GM18870 (cell line): ENCODE measurements around the gene SNAPIN.

Experiments
- ATAC-seq: cut with Tn5 transposase; IDR thresholded peaks from one replicate; pipeline ENCODE4 v1.9.1; 2021; ENCODE audit warnings: moderate library complexity; ENCODE audit not compliant: unreplicated experiment

Gene SNAPIN

DNA sequence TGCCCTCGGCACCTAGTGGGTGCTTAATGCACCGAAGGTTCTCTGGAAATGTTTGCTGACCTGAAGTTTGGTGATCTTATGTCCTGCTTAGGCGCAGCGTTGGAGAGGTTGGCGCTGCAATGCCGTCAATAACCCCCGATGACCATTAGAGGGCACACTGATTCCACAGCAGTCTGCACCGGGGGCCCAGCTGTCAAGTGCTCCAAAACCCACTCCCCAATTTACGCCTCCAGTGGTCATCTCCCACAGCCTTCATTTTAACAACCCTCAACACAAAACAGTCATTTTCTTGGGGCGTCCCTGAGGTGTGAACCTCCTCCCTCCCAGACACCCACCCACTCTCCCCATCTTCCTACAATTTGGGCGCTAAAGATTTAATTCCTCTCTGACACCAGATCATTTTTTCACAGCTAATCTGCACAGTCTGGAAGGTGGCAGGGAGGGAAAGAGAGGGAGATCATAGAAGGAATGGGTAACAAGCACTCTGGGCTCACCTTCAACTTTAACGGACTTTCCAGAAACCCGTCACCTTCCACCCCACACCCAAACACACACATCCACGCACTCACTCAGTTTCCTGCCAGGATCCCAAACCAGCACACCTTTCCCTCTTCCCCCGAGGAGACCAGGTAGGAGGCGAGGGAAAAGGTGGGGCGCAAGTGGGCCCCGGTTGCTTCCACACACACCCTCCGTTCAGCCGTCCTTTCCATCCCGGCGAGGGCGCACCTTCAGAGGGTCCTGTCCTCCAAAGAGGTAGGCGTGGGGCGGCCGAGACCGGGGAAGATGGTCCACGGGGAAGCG is 19.4 kb downstream of the SNAPIN start:
- no peak for ATAC-seq

DNA sequence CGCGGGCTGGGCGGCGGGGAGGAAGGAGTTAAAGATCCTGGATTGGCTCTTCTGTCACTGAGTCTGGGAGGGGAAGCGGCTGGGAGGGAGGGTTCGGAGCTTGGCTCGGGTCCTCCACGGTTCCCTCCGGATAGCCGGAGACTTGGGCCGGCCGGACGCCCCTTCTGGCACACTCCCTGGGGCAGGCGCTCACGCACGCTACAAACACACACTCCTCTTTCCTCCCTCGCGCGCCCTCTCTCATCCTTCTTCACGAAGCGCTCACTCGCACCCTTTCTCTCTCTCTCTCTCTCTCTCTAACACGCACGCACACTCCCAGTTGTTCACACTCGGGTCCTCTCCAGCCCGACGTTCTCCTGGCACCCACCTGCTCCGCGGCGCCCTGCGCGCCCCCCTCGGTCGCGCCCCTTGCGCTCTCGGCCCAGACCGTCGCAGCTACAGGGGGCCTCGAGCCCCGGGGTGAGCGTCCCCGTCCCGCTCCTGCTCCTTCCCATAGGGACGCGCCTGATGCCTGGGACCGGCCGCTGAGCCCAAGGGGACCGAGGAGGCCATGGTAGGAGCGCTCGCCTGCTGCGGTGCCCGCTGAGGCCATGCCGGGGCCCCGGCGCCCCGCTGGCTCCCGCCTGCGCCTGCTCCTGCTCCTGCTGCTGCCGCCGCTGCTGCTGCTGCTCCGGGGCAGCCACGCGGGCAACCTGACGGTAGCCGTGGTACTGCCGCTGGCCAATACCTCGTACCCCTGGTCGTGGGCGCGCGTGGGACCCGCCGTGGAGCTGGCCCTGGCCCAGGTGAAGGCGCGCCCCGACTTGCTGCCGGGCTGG is 20.2 kb downstream of the SNAPIN start, which contains the start of gene NPR1:
Gene NPR1 (plus strand): TSS at position 170 of the 818 bp plus-strand sequence. CDS start 421 bp downstream, at position 591.
- ATAC-seq = no peak

DNA sequence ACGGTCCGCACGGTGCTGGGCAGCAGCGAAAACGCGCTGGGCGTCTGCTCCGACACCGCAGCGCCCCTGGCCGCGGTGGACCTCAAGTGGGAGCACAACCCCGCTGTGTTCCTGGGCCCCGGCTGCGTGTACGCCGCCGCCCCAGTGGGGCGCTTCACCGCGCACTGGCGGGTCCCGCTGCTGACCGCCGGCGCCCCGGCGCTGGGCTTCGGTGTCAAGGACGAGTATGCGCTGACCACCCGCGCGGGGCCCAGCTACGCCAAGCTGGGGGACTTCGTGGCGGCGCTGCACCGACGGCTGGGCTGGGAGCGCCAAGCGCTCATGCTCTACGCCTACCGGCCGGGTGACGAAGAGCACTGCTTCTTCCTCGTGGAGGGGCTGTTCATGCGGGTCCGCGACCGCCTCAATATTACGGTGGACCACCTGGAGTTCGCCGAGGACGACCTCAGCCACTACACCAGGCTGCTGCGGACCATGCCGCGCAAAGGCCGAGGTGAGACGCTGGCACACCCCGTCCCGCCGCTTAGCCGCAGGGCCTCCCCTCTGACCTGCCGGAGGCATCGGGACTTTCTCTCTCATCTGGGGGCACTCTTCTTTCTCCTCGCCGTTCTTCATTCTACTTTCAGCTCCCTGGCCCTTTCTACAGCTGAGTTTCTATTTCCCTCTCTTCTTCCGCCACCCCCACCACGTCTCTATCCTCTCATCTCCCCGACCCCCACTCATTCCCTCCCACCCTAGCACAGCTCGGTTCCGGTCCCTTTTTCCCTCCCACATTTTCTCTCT is 21.0 kb downstream of the SNAPIN start:
- no peak for ATAC-seq

DNA sequence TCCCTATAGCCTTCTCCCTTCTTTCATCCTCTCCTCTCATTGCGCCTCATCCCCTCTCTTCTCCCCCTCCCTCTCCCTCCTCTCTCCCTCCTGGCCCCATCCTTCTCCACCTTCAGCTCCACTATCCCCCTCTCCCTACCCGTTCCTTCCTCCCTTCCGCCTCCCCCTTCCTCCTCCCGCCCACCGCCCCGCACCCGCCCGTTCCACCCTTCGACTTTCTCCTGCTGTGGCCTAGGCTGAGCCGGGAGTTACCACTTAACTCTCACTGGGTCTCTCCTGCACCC is 21.6 kb downstream of the SNAPIN start:
- ATAC-seq = no peak

DNA sequence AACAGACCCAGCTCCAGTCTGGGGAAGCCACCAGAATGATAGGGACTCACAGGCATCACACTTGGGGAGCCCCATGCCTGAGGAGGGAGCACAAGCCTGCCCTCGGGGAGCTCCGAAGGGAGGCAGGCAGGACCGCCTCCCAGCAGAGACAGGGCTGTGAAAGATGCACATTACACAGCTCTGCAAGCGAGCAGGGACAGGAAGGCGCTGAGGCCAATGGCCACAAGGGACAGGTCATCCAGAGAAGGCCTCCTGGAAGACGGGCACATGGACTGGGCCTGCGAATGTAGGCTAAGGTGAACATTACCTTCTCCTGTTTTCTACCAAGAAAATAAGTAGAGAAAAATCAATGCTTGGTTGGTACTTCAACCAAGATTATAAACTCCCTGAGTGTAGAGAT is 24.2 kb downstream of the SNAPIN start:
- no peak for ATAC-seq

DNA sequence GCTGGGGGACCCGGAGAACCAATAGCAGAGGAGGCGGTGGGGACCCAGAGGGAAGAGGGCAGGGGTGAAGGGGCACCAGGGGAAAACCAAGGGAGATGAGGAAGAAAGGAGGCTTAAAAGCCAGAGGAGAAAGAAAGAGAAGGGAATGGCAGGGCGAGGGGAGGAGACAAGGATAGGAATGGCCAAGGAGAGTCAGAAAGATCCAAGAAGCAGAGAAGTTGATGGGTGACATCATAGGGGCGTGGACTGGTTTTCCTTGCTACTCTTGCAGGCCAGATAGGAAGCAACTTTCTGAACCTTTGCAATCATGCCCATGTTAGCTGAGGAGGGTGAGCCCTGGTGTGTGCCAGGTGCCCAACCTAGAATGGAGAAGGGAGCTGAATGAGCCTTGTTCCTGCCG is 25.4 kb downstream of the SNAPIN start:
- ATAC-seq = no peak

DNA sequence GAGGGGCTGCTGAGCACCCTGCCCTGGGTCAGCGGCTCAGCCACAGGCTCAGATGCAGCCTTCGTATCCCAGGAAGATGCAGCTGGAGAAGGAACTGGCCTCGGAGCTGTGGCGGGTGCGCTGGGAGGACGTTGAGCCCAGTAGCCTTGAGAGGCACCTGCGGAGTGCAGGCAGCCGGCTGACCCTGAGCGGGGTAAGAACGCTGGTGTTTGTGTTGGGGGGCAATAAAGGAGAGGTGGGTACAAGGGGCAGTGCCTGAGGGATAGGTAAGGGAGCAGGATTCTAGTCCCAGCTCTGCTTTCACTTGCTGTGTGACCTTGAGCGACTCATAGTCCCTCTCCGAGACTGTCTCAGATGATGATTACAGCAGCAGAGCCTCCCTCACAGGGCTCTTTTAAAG is 26.4 kb downstream of the SNAPIN start:
- ATAC-seq = no peak

DNA sequence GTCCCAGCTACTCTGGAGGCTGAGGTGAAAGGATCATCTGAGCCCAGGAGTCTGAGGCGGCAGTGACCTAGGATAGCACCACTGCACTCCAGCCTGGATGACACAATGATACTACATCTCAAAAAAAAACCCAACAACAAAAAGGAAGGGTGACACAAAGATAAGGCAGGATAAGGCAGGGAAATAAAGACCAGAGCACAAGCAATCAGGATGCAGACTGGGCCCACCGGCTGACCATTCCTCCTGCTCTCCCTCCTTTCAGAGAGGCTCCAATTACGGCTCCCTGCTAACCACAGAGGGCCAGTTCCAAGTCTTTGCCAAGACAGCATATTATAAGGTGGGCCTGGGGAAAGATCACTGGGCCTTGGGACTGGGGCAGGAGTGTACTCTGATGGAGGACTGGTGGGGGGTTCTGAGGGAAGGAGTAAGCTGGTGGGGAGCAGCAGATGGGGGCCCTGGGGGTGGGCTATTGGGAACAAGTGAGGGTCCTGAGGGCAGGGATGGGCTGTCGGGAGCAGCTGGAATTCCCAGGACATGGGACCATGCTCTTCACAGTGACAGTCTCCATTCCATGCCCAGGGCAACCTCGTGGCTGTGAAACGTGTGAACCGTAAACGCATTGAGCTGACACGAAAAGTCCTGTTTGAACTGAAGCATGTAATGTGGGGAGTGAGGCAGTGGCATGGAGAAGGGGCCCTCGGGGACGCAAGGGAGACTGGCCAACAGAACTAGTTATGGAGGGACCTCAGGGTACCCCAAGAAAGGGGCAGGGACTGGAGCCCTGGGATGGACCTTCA is 27.2 kb downstream of the SNAPIN start:
- ATAC-seq = no peak

DNA sequence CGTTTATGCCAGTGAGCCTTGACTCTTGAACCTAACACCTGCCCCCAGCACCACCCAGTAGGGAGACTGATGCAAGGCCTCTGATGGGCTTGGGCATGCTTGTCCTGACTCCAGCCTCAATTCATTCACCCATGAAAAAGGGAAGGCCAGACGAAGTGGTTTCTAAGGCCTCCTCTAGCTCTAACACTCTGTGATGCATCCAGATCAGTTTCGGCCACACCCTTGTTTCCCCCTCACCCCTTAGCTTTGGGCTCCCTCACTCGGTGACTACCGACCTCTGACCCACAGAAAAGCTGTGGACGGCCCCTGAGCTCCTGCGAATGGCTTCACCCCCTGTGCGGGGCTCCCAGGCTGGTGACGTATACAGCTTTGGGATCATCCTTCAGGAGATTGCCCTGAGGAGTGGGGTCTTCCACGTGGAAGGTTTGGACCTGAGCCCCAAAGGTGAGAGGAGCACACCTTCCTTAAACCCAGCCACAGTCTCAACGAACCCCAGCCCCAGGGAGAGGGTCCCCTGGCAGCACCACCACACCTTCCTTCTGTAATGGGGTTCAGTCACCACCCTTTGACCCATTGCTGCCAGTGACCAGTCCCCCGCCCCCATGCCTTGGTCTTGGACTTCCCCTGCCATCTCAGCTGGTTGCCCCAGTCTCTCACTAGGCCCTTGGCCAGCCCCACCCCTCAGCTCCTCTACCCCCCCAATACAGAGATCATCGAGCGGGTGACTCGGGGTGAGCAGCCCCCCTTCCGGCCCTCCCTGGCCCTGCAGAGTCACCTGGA is 29.0 kb downstream of the SNAPIN start:
- no peak for ATAC-seq

DNA sequence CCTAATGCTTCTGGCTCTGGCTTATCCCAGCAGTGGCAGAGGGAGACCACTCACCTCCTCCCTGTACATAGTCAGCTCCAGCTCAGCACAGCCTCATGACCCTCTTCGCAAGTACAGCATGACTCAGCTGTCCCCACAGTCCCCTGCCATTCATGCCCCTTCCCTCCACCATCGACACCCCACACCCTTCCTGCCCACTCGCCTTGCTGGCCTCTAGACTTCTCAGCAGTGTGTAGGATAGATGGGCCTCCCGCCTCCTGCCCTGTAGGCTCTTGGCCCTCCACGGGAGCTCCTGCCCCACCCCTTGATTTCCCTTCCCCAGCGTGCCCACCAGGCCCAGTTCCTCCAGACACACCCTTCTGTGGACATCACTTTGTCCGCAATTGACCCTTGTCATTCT is 29.8 kb downstream of the SNAPIN start:
- ATAC-seq = no peak

DNA sequence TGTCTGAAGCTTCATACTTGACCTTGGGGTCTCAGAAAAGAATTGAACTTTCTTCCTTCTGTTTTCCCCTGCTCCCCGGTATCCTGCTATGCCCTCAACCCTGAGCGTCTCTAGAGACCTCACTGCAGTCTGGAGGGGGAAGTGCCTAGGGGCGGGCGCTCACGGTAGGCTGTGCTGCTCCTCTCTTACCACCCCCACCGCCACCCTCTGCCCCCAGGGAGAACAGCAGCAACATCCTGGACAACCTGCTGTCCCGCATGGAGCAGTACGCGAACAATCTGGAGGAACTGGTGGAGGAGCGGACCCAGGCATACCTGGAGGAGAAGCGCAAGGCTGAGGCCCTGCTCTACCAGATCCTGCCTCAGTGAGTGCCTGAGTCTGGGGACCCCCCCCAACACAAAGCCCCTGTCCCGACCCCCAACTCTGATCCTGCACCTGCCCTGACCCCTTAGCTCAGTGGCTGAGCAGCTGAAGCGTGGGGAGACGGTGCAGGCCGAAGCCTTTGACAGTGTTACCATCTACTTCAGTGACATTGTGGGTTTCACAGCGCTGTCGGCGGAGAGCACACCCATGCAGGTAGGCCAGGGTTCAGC is 30.3 kb downstream of the SNAPIN start:
- no peak for ATAC-seq

DNA sequence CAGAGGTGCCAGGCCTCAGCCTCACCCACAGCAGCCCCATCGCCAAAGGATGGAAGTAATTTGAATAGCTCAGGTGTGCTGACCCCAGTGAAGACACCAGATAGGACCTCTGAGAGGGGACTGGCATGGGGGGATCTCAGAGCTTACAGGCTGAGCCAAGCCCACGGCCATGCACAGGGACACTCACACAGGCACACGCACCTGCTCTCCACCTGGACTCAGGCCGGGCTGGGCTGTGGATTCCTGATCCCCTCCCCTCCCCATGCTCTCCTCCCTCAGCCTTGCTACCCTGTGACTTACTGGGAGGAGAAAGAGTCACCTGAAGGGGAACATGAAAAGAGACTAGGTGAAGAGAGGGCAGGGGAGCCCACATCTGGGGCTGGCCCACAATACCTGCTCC is 35.0 kb downstream of the SNAPIN start:
- no peak for ATAC-seq

DNA sequence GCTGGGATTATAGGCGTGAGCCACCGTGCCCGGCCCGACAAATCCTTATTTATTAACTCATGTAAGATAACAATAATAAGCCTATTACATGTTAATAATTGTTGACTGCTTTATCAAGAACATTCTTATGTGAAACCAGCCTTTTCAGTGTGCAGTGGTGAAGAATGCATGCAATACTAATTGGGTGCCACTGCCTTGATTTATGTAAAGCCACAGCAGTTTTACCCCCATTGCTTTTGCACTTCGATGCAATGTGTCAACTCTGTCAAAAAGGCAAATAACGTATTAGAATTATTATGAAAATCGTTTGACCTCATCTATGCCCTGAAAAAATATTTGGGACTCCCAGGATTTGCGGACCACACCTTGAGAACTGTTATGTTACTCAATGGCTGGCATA is 38.2 kb downstream of the SNAPIN start:
- no peak for ATAC-seq

DNA sequence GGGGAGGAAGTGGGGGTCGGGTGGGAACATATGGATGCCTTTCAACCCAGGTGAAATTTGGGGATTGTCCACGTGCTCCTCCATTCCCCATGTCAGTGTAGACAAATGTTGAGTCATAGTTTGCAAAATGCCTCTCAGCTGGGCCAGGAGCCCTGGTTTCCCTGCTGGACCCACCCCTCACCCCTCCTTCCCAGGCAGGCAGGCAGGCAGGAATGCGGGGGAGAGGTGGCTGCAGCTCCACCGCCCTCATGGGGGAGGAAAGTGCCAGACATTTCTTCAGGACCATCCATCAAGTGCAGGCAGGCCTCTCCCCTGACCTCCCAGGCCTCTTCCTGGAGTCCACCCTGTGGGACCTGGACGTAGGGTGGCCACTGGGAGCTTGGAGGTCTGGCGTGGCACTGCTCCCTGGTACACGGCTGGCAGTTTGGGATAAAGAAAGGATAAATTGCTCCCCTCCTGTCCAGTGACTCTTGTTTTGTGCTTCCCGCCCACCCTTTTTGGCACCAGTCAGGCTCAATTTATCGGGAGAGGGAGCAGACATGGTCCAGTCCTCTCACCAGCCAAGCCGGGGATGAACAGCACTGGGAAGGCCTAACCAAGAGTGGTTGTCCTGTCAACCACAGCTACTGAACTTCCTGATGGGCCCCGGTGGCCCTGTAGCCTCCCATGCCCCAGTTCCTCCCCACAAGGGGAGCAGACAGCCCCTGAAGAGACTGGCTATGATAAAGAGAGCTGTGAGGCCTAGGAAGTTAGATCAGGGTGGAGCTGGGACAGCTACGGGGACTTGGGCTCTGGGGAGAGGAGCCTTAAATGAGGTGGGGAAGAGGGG is 38.9 kb downstream of the SNAPIN start:
- no peak for ATAC-seq

DNA sequence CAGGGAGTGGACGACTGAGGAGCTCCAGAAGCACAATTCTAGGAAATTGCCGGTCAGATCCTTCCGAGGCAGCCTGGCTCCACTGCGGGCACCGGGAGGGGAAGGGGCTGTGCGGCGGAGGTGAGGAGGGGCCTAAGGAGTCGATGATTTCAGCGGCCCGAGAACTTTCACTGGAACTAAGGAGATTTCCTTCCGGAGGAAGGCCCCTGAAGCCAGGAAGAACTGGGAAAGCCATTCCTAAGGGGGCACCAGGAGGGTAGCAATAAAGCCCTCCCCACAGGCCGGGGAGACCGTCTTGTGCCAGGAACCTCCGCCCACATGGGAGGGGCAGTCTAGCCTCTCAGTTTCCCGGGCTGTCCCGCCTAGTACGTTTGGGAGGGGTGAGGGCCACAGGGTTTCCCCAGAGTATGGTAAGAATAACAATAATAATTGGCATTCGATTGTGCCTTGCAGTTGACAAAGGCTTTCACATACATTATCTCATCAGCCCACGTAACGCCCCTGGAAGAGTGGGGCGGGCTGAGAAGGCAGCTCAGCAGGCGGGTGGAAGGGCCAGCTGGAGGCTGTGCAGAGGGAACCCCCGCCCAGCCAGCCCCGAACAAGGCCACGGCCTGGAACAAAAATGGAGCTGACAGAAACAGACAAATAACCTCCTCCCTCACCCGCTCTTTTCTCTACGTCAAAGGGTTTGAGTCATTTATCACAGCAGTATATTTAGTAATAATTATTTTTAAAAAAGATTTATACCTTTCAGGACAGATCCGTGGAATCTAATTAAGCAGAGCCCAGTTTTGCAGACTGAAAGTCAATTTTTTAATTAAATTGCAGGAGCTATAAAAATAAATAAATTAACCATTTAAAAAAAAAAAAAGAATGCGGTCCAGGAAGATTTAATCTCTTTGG is 39.8 kb downstream of the SNAPIN start:
- ATAC-seq = no peak

DNA sequence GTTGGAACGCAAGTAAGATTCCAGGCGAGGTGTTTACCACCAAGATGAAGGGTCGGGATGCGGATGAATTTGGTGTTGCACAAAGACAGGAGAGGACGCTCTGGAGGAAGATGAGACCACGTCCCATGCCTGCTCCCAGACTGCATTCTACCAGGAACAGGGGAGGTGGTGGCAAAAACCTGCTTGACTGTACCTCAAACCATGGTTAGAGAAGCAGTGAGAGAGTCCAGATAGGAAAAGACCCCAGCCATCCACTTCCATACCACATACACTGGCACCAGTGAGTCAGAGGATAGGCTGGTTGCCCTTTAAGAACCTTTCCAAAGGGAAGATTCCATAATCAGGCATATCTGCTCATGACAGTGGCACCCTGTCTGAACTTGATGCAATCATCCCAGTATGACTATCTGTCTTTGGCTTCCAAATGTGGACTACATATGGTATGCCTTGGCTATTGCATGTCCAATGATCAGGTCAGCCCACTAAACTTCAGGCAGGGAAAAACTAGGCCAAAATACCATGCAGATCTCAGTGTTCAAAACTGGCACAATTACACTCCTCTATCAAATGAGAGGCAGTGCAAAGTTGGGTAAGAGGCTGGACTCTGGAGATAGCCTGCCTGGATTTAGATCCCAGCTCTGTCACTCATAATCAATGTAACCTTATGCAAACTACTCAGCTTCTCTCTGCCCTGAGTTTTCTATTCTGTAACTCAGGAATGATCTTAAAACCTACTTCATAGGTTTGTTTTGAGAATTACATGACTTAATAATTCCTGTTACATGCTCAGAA is 40.6 kb downstream of the SNAPIN start:
- ATAC-seq = no peak

DNA sequence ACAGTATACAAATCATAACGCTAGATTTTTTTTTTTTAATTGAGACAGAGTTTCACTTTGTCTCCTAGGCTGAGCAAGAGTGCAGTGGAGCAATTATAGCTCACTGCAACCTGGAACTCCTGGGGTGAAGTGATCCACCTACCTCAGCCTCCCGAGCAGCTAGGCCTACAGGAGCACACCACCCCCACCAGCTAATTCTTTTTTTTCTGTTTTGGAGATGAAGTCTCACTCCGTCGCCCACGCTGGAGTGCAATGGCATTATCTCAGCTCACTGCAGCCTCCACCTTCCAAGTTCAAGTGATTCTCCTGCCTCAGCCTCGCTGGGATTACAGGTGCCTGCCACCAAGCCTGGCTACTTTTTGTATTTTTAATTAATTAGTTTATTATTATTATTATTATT is 41.3 kb downstream of the SNAPIN start:
- ATAC-seq = no peak
